ENCODE measurements around the gene UGGT2.

DNA sequence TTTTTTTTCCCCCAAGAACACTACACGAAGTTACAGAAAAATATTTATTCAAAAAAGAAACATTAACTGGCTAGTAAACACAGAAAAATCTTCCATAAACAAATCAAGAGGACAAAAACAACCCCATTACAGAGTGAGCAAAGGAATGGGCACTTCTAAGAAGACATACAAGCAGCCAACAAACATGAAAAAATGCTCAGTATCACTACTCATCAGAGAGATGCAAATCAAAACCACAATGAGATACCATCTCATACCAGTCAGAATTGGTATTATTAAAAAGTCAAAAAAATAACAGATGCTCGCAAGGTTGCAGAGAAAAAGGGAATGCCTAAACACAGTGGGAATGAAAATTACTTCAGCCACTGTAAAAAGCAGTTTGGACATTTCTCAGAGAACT is 131.7 kb downstream of the UGGT2 start:
- TF ChIP-seq, protein P1, sequence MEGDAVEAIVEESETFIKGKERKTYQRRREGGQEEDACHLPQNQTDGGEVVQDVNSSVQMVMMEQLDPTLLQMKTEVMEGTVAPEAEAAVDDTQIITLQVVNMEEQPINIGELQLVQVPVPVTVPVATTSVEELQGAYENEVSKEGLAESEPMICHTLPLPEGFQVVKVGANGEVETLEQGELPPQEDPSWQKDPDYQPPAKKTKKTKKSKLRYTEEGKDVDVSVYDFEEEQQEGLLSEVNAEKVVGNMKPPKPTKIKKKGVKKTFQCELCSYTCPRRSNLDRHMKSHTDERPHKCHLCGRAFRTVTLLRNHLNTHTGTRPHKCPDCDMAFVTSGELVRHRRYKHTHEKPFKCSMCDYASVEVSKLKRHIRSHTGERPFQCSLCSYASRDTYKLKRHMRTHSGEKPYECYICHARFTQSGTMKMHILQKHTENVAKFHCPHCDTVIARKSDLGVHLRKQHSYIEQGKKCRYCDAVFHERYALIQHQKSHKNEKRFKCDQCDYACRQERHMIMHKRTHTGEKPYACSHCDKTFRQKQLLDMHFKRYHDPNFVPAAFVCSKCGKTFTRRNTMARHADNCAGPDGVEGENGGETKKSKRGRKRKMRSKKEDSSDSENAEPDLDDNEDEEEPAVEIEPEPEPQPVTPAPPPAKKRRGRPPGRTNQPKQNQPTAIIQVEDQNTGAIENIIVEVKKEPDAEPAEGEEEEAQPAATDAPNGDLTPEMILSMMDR (IDR thresholded peaks at IDR 0.05), result no peak
- TF ChIP-seq POLR2A (IDR thresholded peaks at IDR 0.05; ENCODE audit: low read length), result no peak
- no peak for TF ChIP-seq MAFK (IDR thresholded peaks at IDR 0.05; ENCODE audit: partially characterized antibody)
- TF ChIP-seq NR3C1 (IDR thresholded peaks at IDR 0.05), result no peak
- no peak for TF ChIP-seq RAD21 (conservative IDR thresholded peaks at IDR 0.05 in 1 of 2, IDR thresholded peaks at IDR 0.05 in 1 of 2)
- no peak for TF ChIP-seq EP300 (IDR thresholded peaks at IDR 0.05)
- TF ChIP-seq EHF (CRISPR knock-in tag; IDR thresholded peaks at IDR 0.05), result no peak
- TF ChIP-seq CBX2 (IDR thresholded peaks at IDR 0.05; ENCODE audit: borderline replicate concordance, low read depth), result no peak
- no peak for TF ChIP-seq CHD4 (IDR thresholded peaks at IDR 0.05; ENCODE audit: borderline replicate concordance)
- TF ChIP-seq FOSL2 (IDR thresholded peaks at IDR 0.05), result no peak
- TF ChIP-seq FOSL2 (CRISPR knock-in tag; IDR thresholded peaks at IDR 0.05), result no peak
- no peak for TF ChIP-seq MAX (IDR thresholded peaks at IDR 0.05)

All from A549 (cell line).